HG02588 (cell line): ENCODE data around the gene LACTBL1.
"Not testable (repeated sequence)": the region's sequence is repeated elsewhere in the genome, so short reads cannot be mapped to it uniquely, and the experiment has no call there.

ENCODE experiments used
- ATAC-seq: cut with Tn5 transposase; IDR thresholded peaks from one replicate; pipeline ENCODE4 v1.9.1; 2021; ENCODE audit warnings: mild to moderate bottlenecking, moderate library complexity; ENCODE audit not compliant: unreplicated experiment

Gene LACTBL1

DNA sequence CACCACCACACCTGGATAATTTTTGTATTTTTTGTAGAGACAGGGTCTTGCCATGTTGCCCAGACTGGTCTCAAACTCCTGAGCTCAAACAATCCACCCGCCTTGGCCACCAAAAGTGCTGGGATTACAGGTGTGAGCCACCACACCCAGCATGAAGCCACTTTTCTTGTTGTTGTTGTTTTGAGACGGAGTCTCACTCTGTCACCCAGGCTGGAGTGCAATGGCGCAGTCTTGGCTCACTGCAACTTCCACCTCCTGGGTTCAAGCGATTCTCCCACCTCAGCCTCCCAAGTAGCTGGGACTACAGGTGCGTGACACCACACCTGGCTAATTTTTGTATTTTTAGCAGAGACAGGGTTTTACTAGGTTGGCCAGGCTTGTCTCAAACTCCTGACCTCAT, 27.5 kb downstream of the LACTBL1 start:
- not testable (repeated sequence) for ATAC-seq

GRCh38 chr1:22944346-22945055, 28.2 kb downstream of the LACTBL1 start:
- no peak for ATAC-seq

GRCh38 chr1:22941257-22941656, 31.4 kb downstream of the LACTBL1 start:
- ATAC-seq = no peak

GRCh38 chr1:22936681-22937080, 36.0 kb downstream of the LACTBL1 start:
- no peak for ATAC-seq

- ATAC-seq = no peak
Observed at GRCh38 chr1:22935433-22935832, 37.2 kb downstream of the LACTBL1 start.

GRCh38 chr1:22932803-22933470, 39.7 kb downstream of the LACTBL1 start:
- ATAC-seq = no peak

GRCh38 chr1:22930240-22930912, 42.3 kb downstream of the LACTBL1 start:
- no peak for ATAC-seq

DNA sequence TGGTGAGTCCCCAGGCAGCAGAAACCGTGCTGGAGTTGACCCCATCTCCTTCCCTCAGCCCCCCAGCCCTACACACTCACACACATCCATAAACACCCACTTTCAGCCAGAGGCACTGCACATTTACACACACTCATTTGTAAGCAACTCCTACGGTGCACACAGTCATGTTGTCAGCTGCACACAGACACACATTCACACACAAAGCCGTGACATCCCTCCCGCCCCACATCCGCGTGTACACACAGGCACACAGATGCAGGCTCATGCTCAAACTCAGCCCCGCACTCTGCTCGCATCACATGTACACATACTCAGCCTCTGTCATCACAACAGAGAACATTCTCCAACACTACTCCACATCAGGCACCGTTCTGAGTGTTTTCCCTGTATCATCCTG, 47.6 kb downstream of the LACTBL1 start:
- no peak for ATAC-seq

DNA sequence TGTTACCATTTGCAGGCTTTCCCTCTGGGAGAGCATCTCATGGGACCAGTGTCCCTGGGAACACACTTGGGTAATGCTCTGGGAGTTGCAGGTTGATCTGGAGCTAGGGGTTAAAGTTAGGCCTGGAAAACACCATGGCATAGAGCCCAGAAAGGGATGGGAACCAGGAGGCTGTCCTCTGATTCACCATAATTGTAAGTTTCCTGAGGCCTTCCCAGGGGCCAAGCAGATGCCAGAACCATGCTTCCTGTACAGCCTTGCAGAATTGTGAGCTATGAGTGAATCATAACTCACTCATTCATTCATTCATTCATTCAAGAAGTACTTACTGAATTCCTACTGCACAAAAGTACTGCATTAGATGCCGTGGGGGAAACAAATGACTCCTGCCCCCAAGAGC, 50.0 kb downstream of the LACTBL1 start:
- ATAC-seq = no peak

- no peak for ATAC-seq
Observed at GRCh38 chr1:22921452-22922126, 51.1 kb downstream of the LACTBL1 start.

DNA sequence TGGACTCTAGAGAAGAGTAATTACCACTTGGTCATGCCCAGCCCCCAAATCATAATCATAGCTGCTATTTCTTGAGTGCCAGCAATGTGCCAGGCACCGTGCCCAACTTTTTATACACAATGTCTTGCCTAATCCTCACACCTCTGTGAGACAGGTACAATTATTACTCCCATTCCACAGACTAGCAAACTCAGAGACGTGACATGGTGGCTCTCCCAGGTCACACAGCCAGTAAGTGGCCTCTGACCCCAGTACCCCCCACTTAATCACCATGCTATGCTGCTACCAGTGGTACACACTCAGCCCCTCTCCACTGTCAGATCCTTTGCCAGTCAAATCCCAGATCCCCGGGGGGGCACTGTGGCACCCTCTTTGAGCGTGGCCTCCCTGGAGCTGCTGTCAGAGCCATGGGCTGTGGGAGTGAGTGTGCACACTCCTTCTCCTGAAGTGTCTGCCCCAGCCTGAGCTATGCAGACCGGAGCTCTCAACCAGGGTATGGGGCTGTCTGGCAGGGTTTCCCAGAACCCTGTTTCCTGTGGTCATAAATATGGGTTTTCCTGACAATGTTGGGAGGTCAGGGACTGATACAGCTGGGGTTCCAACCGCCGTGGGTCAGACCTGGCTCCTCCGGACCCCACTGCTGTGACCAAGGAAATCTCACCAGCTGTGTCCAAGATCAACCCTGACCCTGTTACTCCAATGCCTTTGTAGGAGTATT, 51.8 kb downstream of the LACTBL1 start:
- no peak for ATAC-seq

- no peak for ATAC-seq
Observed at GRCh38 chr1:22920026-22920733, 52.5 kb downstream of the LACTBL1 start.

- ATAC-seq = no peak
Observed at GRCh38 chr1:22919341-22920025, 53.2 kb downstream of the LACTBL1 start.

- no peak for ATAC-seq
Observed at GRCh38 chr1:22918644-22919043, 54.0 kb downstream of the LACTBL1 start.

- no peak for ATAC-seq
Observed at GRCh38 chr1:22917989-22918388, 54.7 kb downstream of the LACTBL1 start.

DNA sequence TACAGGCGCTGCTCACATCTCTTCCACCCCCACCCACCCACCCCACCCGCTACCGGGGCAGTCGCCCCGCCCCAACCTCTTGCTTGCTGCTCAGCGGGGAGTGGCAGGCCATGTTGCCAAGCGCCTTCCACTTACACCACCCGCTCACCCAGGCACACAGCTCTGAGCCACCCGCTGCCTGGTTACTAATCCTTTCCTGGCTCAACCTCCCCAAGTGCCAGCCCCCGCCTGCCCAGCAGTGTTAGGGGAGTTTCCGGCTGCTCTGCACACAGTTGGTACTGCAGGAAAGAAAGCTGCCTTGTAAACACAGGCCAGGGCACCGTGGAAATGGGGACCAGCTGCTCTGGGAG, 56.2 kb downstream of the LACTBL1 start:
- ATAC-seq = no peak

- no peak for ATAC-seq
Observed at GRCh38 chr1:22915816-22916470, 56.7 kb downstream of the LACTBL1 start.

GRCh38 chr1:22915231-22915630, 57.4 kb downstream of the LACTBL1 start:
- no peak for ATAC-seq

GRCh38 chr1:22914633-22915217, 57.9 kb downstream of the LACTBL1 start:
- no peak for ATAC-seq
